KMS-11 (cell line): Measurements from ENCODE around the gene MAML3.

Source experiments
- H2AFZ ChIP-seq: fragments of 200-600 bp; sonication (generic); 2 replicates; pipeline ENCODE4 v1.6.1; 2016; ENCODE audit warnings: antibody characterized with exemption, mixed run types, low read depth
- H3K27ac ChIP-seq: fragments of 200-600 bp; sonication (generic); 2 replicates; pipeline ENCODE4 v1.6.1; 2016; ENCODE audit warnings: mild to moderate bottlenecking, mixed run types
- H3K27me3 ChIP-seq: fragments of 200-600 bp; sonication (generic); 2 replicates; pipeline ENCODE4 v1.6.1; 2017; ENCODE audit warnings: mild to moderate bottlenecking, low read depth, mixed run types, moderate library complexity; ENCODE audit not compliant: insufficient read depth
- H3K36me3 ChIP-seq: fragments of 200-600 bp; sonication (generic); 2 replicates; pipeline ENCODE4 v1.6.1; 2017; ENCODE audit warnings: mild to moderate bottlenecking, mixed run types; ENCODE audit not compliant: insufficient read depth
- H3K4me1 ChIP-seq: fragments of 200-600 bp; sonication (generic); 2 replicates; pipeline ENCODE4 v1.6.1; 2016; ENCODE audit warnings: mild to moderate bottlenecking, low read depth, mixed run types; ENCODE audit not compliant: poor library complexity, severe bottlenecking
- H3K4me2 ChIP-seq: fragments of 200-600 bp; sonication (generic); 2 replicates; pipeline ENCODE4 v1.7.0; 2016; ENCODE audit warnings: mild to moderate bottlenecking, mixed run types
- H3K4me3 ChIP-seq: fragments of 200-600 bp; sonication (generic); IDR thresholded peaks from 2 replicates; pipeline ENCODE4 v1.6.1; 2017; ENCODE audit warnings: low read depth, low read length, mixed read lengths; ENCODE audit not compliant: insufficient read depth
- H3K79me2 ChIP-seq: fragments of 200-600 bp; sonication (generic); 2 replicates; pipeline ENCODE4 v1.6.1; 2016; ENCODE audit warnings: low read depth, mixed run types; ENCODE audit not compliant: insufficient read depth
- H3K9ac ChIP-seq: fragments of 200-600 bp; sonication (generic); 2 replicates; pipeline ENCODE4 v1.6.1; 2016; ENCODE audit warnings: mild to moderate bottlenecking, mixed run types
- H4K20me1 ChIP-seq: fragments of 200-600 bp; sonication (generic); 2 replicates; pipeline ENCODE4 v1.6.1; 2016; ENCODE audit warnings: mild to moderate bottlenecking, mixed run types; ENCODE audit not compliant: insufficient read depth
- CTCF ChIP-seq: fragments of 200-600 bp; sonication (generic); conservative IDR thresholded peaks from 2 replicates; pipeline ENCODE4 v1.6.1; 2017; ENCODE audit warnings: low read depth, mild to moderate bottlenecking, antibody characterized with exemption, low read length, moderate library complexity, mixed read lengths

MAML3 gene

GRCh38 chr4:139736661-139737060 lies 417.3 kb downstream of the MAML3 start:
- no peaks in the 10 kb centered on the region for H3K36me3 ChIP-seq
- no peaks in the 10 kb centered on the region for H3K27me3 ChIP-seq
- no peaks in the 10 kb centered on the region for H3K79me2 ChIP-seq
- H4K20me1 ChIP-seq, result no peaks in the 10 kb centered on the region
- H3K9ac ChIP-seq, result no peak overlapping the region
- H2AFZ ChIP-seq, result no peak overlapping the region
- no peak for TF ChIP-seq CTCF
- H3K4me1 ChIP-seq, result peaks cover 41% of the 10 kb centered on the region
- H3K27ac ChIP-seq, result no peak overlapping the region
- H3K4me3 ChIP-seq, result no peak overlapping the region
- H3K4me2 ChIP-seq, result peak overlapping the region; percentile 33; the same call in 1 of the 2 replicates

GRCh38 chr4:139736274-139736660 lies 417.7 kb downstream of the MAML3 start:
- Histone ChIP-seq H3K4me3 (no peak overlapping the region), H3K79me2 (no peaks in the 10 kb centered on the region), H3K4me1 (peaks cover 41% of the 10 kb centered on the region), H3K4me2 (peak overlapping the region; percentile 33; the same call in 1 of the 2 replicates), H2AFZ (no peak overlapping the region), H3K27ac (no peak overlapping the region), H3K9ac (no peak overlapping the region), H3K27me3 (no peaks in the 10 kb centered on the region), H4K20me1 (no peaks in the 10 kb centered on the region), H3K36me3 (no peaks in the 10 kb centered on the region)
- no peak for TF ChIP-seq CTCF

GRCh38 chr4:139735381-139736273 lies 418.4 kb downstream of the MAML3 start:
- TF ChIP-seq CTCF, result no peak
- Histone ChIP-seq H3K79me2 (no peaks in the 10 kb centered on the region), H3K36me3 (no peaks in the 10 kb centered on the region), H3K9ac (0 out of 2 replicates have a peak overlapping the region, but pooled peaks have one; percentile 56), H3K27ac (no peak overlapping the region), H3K4me3 (no peak overlapping the region), H3K4me2 (peak overlapping the region; percentile 100; the same call in 1 of the 2 replicates), H2AFZ (peak overlapping the region; percentile 97), H4K20me1 (no peaks in the 10 kb centered on the region), H3K27me3 (no peaks in the 10 kb centered on the region), H3K4me1 (peaks cover 38% of the 10 kb centered on the region)

- H3K9ac ChIP-seq, result peak overlapping the region; percentile 56
- H2AFZ ChIP-seq, result peak overlapping the region; percentile 97
- H3K4me2 ChIP-seq, result peak overlapping the region; percentile 100
- no peaks in the 10 kb centered on the region for H4K20me1 ChIP-seq
- H3K4me3 ChIP-seq, result no peak overlapping the region
- H3K36me3 ChIP-seq, result no peaks in the 10 kb centered on the region
- peaks cover 31% of the 10 kb centered on the region for H3K4me1 ChIP-seq
- peak overlapping the region; percentile 26 for H3K27ac ChIP-seq
- H3K27me3 ChIP-seq, result no peaks in the 10 kb centered on the region
- H3K79me2 ChIP-seq, result no peaks in the 10 kb centered on the region
- TF ChIP-seq CTCF, result peak; percentile 69
Observed at GRCh38 chr4:139734875-139735380, 419.1 kb downstream of the MAML3 start.
